Colonic mucosa (tissue), 4 donors: ENCODE data around the gene B4GALT1. TPM values are rescaled to one million over a fixed set of nuclear protein-coding genes. Genes with fewer than 3 reads are reported as not detected.

Experiments
- DNase-seq: peaks from one replicate; pipeline ENCODE4 v3.0.0-alpha.2; 2020
- H3K27ac ChIP-seq: fragments of 200-600 bp; one replicate; pipeline ENCODE4 v1.8.0; 2021
- H3K27me3 ChIP-seq: fragments of 200-600 bp; one replicate; pipeline ENCODE4 v1.8.0; 2021
- H3K36me3 ChIP-seq: fragments of 200-600 bp; one replicate; pipeline ENCODE4 v1.8.0; 2021
- H3K4me1 ChIP-seq: fragments of 200-600 bp; one replicate; pipeline ENCODE4 v1.8.0; 2021; ENCODE audit warnings: mild to moderate bottlenecking
- H3K4me3 ChIP-seq: fragments of 200-600 bp; one replicate; pipeline ENCODE4 v1.8.0; 2021
- H3K9ac ChIP-seq, 2 donors: one replicate each; pipeline ENCODE4 v1.7.0; 2013; ENCODE audit warnings: control low read depth in 2 of 2, low read depth in 2 of 2, low read length in 2 of 2
- H3K9me3 ChIP-seq: fragments of 200-600 bp; one replicate; pipeline ENCODE4 v1.8.0; 2021
- CTCF ChIP-seq: fragments of 200-600 bp; IDR thresholded peaks from one replicate; pipeline ENCODE4 v1.8.0; 2022; ENCODE audit warnings: antibody characterized with exemption, mild to moderate bottlenecking
- intact Hi-C: fragments of 100-400 bp; cut with DNase I; formaldehyde crosslinking; loops from one replicate; pipeline ENCODE4 v1.14.1; 2022
- total RNA-seq, 2 donors: library from RNA; stranded (reverse); fragmentation: NEBNext Ultra II Directional in 1 of 2; extraction: Animal tissue kit (Norgen Biotek cat#: 25700) in 1 of 2; gene quantifications; one replicate each; pipeline ENCODE4 v1.2.1, GENCODE V29; 2021
- donor health status: healthy.
- donor health status: DM: no; HTN: no; CAD: no.
- donor health status: DM: no; HTN: no; CAD: no.

The B4GALT1 gene
- total RNA-seq, 2 donors from 2014 or later: 76.9 to 78.7 TPM

GRCh38 chr9:33109097-33109496, 58.0 kb downstream of the B4GALT1 start:
- Histone ChIP-seq H3K9ac (no peak overlapping the region), H3K4me3 (no peak overlapping the region), H3K9me3 (no peaks in the 10 kb centered on the region), H3K27me3 (no peaks in the 10 kb centered on the region), H3K27ac (no peak overlapping the region), H3K4me1 (no peaks in the 10 kb centered on the region), H3K36me3 (peaks cover 6% of the 10 kb centered on the region)
- intact Hi-C loops: no loop called here
- no peak for TF ChIP-seq CTCF
- no peak for DNase-seq

- Histone ChIP-seq H3K4me3 (no peak overlapping the region), H3K27me3 (no peaks in the 10 kb centered on the region), H3K27ac (no peak overlapping the region), H3K4me1 (no peaks in the 10 kb centered on the region), H3K36me3 (no peaks in the 10 kb centered on the region), H3K9me3 (no peaks in the 10 kb centered on the region), H3K9ac (no peak overlapping the region)
- TF ChIP-seq CTCF: no peak
- DNase-seq: no peak
- intact Hi-C loops: no loop called here
Measured at GRCh38 chr9:33108472-33108871, 58.7 kb downstream of the B4GALT1 start.

GRCh38 chr9:33107762-33108161, 59.4 kb downstream of the B4GALT1 start:
- no peak overlapping the region for H3K9ac ChIP-seq
- no peak overlapping the region for H3K4me3 ChIP-seq
- no peaks in the 10 kb centered on the region for H3K4me1 ChIP-seq
- H3K36me3 ChIP-seq: no peaks in the 10 kb centered on the region
- H3K9me3 ChIP-seq: no peaks in the 10 kb centered on the region
- intact Hi-C loops: no loop called here
- no peak overlapping the region for H3K27ac ChIP-seq
- no peak for DNase-seq
- no peaks in the 10 kb centered on the region for H3K27me3 ChIP-seq
- TF ChIP-seq CTCF: no peak

GRCh38 chr9:33106827-33107621, 60.1 kb downstream of the B4GALT1 start:
- Histone ChIP-seq H3K27me3 (no peaks in the 10 kb centered on the region), H3K9me3 (no peaks in the 10 kb centered on the region), H3K4me1 (no peaks in the 10 kb centered on the region), H3K4me3 (no peak overlapping the region), H3K9ac (no peak overlapping the region), H3K27ac (no peak overlapping the region), H3K36me3 (no peaks in the 10 kb centered on the region)
- intact Hi-C loops: no loop called here
- no peak for DNase-seq
- TF ChIP-seq CTCF: no peak

- Histone ChIP-seq H3K4me3 (no peak overlapping the region), H3K27ac (no peak overlapping the region), H3K36me3 (no peaks in the 10 kb centered on the region), H3K9ac (no peak overlapping the region), H3K9me3 (no peaks in the 10 kb centered on the region), H3K4me1 (no peaks in the 10 kb centered on the region), H3K27me3 (no peaks in the 10 kb centered on the region)
- intact Hi-C loops: no loop called here
- DNase-seq: no peak
- TF ChIP-seq CTCF: no peak
Measured at GRCh38 chr9:33106372-33106771, 60.8 kb downstream of the B4GALT1 start.
